ENCODE measurements around the gene RNF17.

Gene RNF17

GRCh38 chr13:24927810-24928404, 163.9 kb downstream of the RNF17 start:
- Histone ChIP-seq H3K9me3 (ENCODE audit: control insufficient read depth, low read length) (no peaks in the 10 kb centered on the region), H3K4me1 (ENCODE audit: control insufficient read depth, insufficient read depth, low read length) (peaks cover 17% of the 10 kb centered on the region), H3K36me3 (ENCODE audit: control insufficient read depth, insufficient read depth, low read length, severe bottlenecking) (no peaks in the 10 kb centered on the region), H3K27me3 (replicated peaks; ENCODE audit: control insufficient read depth, insufficient read depth, low read length) (peaks cover 32% of the 10 kb centered on the region), H3K4me3 (ENCODE audit: low read length) (no peak overlapping the region), H3K9ac (ENCODE audit: low read length) (no peak overlapping the region)
- no peak for DNase-seq (ENCODE audit: low read depth)

GRCh38 chr13:24929196-24929595, 165.2 kb downstream of the RNF17 start:
- Histone ChIP-seq H3K36me3 (ENCODE audit: control insufficient read depth, insufficient read depth, low read length, severe bottlenecking) (no peaks in the 10 kb centered on the region), H3K4me3 (ENCODE audit: low read length) (no peak overlapping the region), H3K9me3 (ENCODE audit: control insufficient read depth, low read length) (no peaks in the 10 kb centered on the region), H3K9ac (ENCODE audit: low read length) (no peak overlapping the region), H3K4me1 (ENCODE audit: control insufficient read depth, insufficient read depth, low read length) (peaks cover 22% of the 10 kb centered on the region), H3K27me3 (replicated peaks; ENCODE audit: control insufficient read depth, insufficient read depth, low read length) (peaks cover 32% of the 10 kb centered on the region)
- no peak for DNase-seq (ENCODE audit: low read depth)

Data from adipocyte (in vitro differentiated cells).